GM18858 (cell line): ENCODE data around the gene KCNJ6.

Experiments used
- ATAC-seq: cut with Tn5 transposase; IDR thresholded peaks from one replicate; pipeline ENCODE4 v1.9.1; 2021; ENCODE audit not compliant: unreplicated experiment

KCNJ6 gene

DNA sequence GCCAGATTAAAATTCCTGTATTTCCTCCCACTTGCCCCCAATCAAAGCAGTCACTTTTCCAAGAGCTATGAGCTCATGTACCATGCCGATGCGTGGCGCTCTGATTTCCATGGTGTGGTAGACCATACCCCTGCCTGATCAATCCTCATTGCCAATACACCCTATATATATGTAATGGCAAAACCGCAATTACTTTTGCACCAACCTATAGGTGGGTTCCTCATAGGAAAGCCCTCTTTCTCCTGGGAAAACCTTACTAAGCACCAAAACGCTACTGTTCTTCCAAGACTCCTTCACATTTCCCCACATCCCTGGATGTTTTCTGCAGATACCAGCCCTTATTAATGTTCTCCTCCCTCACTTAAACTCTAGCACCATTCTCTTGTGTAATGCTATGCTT is 11.0 kb downstream of the KCNJ6 start:
- no peak for ATAC-seq

DNA sequence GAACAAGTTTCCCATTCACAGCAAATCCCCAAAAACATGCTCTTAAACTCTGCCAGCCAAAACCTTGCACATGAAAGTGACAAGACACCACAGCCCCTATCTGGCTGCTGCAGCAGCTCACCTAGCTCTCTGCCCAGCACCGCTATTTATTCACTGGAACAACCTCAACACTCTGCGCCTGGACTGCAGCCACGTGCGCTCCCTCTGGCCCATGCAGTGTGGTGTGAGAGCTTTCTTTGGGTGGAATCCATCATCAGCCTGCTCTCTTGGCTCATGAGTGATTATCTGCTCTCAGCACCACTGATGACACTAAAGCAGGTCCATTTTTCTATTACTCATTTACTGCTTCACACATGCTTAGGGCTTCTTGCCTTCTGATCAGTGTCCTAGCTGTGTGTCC is 11.4 kb downstream of the KCNJ6 start:
- ATAC-seq: no peak

DNA sequence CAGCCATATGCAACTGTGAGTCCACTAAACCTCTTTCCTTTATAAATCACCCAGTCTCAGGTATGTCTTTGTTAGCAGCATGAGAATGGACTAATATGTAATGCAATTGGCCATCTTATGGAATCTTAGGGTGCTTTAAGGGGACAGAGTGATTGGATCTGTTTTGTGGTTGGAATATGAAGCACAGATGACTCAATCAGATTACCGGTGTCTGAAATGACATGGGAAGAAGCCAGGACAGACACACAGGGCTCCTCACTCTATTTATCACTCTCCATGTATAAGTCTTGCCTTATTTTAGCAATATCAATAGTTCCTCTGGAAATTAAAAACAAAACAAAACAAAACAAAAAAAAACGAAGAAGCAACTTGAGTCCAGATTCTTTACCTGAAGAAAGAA is 12.9 kb downstream of the KCNJ6 start:
- no peak for ATAC-seq

DNA sequence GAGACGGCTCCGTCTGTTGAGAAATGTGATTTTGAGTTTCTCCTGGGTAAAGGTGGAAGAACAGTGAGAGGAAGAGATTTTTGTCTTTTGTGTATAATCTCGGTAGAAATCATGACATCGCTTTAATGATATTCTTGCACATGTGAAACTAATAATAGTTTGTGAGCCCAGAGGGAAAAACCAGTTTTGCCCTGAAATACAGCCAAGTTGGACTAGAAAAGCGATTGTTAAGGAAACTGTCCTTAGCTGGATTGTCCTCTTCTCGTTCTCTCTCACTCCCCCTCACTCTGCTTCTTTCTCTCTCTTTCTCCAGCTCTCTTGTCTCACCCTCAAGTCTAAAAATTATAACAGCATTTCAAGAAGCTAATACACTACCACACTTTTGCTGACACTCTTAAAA is 17.1 kb downstream of the KCNJ6 start:
- ATAC-seq: no peak

DNA sequence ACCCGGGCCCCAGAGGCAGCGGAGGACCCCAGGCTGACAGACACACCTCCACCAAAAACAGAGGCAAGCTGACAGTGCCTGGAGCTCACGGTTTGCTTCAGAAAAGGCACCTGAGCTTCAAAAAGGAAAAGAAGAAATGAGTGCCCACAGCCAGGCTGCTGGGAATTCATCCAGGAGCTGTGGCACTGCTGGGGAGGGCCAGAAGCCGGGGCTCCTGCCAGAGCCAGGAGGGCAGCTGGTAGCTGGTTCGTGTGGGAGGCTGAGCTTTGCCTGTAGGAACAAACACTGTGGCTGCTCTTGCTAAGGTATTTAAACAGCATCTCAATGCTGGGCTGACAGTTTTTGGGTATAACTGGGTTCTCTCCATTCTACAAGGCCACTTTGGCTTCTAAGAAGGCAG is 19.5 kb downstream of the KCNJ6 start:
- no peak for ATAC-seq

DNA sequence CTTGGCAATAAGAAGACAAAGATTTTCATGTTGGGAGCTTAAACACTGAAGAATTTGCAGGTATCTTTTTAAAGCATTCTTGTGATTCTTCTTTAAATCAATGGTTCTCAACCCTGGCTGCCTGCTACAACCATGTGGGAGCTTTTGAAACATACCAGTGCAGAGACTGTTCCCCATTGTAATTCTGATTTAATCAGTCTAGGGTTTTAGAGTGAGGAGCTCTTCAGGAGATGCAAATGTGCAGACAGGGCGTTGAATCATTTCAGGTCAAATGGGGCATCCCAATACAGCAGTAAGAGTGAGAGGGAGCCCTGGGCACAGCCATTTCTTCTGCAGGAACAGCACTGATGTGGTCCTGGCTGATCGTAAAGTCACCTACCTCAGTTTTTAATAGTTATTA is 24.3 kb downstream of the KCNJ6 start:
- ATAC-seq: no peak

DNA sequence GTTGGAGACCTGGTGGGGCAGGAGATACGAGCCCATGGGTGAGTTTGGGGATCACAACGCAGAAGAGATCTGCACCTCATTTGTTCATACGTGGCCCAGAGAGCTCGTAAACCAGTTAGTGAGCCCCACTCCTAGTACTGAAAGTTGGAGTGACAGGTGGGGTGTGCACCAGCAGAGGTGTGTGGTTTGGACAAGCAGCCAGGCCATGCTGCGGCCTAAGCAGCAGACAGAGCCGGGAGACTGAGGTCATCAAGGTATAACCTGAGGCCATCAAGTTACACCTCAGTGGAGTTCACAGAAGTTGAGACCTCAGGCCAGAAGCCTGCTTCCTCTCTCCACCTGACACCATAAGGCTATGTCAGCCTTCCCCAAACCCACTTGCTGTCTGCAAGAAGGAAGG is 27.6 kb downstream of the KCNJ6 start:
- ATAC-seq: no peak

DNA sequence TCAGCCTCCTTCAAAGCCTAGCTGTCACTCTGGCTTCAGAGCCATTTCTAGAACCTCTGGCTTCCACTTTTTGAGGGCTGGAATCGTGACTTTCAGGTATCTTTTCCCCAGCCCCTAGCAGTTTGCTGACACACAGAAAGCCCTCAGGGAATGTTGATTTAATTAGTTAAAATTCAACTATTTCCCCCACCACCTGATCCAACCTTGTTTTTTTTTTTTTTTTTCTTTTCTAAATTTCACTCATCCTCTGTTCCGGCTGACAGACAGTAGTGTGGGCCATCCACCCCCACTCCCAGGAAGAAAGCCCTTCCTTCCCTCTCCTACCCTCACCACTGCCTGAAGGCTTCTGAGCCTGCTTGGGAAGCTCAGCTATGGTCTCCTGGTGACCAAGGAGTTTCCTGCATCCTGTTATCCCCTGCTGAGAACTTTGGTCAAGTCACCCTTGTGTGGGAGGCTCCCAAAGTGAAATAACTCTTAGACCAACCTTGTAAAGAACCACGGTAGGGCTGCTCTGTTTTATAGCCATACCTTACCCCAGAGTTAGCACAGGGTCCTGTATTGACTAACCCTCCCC is 29.4 kb downstream of the KCNJ6 start:
- no peak for ATAC-seq

DNA sequence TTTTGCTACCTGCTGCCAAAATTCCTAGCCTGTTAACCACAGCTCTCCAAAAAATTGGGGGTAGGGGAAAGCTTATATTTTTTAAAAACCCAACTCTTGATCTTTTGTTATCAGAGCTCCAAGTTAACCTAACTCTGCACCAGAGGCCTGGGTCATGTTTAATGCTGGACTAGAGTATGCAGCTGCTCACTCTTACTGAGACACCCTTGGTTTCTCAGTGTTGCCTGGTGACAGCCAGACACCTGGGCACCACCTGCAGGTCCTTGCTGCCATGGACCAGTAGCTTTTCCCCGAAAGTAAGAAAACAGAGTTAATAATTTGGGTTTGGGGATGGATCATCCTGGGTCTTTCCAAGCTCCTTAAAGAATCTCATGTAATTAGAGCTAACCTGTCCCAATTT is 30.1 kb downstream of the KCNJ6 start:
- no peak for ATAC-seq

DNA sequence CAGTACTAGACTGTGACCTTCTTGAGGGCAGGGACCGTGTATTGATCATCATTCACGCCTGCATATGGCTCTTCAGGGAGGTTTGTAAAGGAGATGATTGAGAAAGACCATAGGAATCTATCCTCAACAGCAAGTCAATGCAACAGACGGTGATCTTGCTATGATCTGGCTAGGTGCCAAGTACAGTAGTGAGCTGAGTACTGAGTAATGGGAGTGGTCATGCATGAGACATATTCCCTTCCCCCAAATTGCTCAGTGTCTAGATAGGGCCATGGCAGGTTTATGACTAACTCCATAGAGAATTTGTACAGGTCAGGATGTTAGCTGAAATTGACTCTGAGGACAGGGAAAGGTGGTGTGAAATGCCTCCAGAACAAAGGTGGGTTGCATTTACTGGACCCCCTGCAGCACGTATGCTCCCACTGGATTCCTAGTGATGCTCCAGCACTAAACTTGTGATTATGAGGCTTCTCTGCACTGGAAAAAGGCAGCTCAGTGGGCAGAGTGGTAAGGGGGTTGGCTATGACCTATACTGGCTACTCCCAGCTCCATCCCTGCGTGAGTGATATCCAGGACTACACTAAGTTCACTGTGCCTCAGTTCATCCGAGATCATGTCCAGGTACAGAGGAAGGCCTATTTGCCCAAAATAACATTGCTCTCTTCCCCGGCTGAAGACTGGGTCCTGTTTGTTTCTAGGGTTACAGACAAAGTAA is 37.2 kb downstream of the KCNJ6 start:
- ATAC-seq: no peak

DNA sequence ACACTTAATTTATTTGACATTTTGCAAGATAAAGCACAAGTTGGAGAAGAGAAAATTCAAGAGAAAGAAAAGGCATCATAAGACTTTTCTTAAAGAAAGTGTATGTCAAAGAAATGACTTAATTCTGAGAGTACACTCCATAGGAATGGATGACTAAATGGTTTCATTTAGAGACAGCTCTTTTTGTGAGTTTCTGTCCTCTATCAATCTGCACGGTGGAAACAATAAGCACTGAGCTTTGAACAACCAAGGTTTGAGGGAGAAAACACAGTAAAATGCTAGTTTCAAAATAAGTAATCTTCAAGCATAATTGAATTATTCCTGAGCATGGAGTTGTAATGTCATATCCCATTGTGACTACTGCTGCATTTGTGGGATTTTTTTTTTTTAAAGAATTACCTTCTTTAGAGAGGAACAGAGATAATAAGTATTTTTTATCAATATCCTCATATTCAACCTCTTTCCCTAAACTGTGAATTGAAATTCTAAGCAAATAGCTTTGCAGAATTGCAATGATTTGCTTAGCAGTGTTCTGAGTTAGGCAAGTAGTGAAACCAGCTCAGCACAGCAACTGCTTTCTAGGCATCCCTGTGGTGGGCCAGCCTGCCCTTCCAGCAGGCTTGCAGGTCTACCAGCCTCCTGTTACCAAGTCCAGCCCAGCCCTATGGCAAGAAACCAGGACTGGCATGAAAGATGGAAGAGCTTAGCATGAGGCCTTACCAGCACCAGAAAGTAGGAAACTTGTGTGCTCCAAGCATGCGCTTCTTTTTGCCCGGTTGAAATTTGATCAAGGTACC is 38.2 kb downstream of the KCNJ6 start:
- no peak for ATAC-seq

DNA sequence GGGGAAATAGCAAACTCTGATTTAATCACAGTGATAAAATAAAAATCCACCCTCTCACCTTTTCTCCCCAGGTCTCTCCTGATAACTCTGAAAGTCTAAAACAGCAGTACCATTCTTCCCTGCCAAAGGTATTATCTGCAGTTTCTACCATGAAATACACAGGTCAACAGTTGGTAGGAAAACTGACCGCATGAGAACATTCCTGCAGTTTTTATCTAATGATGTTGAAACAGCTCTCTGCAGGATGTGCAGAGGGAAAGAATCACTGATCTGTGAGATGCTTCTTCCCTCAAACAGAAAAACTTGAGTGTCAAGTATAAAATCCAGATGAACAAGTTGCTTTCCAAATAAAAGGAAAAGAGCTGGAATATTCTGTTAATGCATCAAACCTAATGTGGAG is 39.1 kb downstream of the KCNJ6 start:
- ATAC-seq: no peak

DNA sequence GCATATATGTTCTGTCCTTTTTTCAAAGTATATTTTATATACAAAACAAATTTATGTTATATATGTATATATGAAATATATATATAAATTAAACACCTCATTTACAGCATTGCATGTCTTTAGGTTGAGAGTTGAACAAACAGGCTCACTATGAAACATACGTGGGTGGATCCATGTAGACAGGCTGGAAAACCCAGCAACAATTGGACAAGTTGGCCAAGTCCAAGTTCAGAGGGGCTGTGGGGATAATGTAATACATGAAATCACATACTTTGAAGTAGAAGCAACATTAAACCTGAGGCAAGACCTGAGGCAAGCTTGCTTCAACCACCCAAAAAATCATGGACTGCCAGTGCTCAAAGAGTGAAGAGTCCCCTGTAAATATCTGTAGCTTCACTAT is 39.7 kb downstream of the KCNJ6 start:
- no peak for ATAC-seq

DNA sequence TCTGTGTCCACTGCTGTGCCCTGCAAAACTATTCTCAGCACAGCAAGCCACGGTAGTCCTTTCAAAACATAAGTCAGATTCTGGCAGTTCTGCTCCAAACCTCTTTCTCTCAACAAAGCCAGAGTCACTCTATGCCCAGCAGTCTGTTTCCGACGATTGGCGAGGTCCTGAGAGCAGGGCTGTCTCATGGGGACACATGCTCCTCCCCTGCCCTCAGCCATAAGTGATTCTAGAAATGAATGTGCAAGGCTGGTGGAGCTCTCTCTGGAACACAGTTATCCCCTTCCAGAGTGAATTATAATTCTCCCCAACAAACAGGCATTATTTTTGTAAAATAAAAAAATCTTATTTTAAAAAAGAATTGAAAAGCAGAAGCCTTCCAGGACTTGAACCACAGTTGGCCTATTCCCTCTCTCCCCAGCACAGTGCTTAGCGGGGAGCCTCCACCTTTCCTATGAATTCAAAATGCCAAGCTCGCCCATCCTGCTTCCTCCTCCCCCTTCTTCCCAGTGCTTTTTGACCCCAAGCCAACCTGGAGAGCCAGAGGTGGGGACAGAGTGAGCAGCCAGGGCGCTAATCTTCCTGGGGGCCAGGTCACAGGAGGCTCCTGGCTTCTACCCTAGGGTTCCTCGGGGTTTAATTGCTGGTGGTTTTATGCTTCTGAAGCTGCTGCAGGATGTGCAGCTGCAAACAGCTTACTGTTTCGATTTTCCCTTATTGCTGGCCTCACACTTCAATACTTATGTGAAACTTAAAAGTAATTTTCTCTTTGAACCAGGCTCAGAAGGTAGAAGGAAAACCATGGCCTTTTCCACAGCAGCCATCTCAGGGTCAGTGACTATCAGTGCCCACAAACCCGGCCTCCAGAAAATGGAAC is 41.1 kb downstream of the KCNJ6 start:
- no peak for ATAC-seq

DNA sequence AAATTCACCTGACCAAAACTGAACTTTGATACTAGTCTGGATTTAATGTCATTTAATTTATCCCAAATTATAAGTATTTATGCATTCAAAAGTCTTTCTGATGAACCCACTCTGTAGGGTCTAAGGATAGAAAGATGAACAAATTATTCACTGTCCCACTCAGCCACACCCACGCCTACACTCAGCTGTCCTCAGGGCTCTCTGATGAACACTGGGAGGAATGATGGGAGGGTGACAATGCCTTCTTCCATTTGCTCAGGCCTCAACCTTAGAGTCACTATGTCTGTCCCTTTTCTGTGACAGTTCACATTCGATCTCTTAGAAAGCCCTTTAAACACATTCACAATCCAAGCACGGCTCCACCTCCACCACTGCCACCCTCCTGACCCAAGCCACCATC is 41.8 kb downstream of the KCNJ6 start:
- no peak for ATAC-seq

DNA sequence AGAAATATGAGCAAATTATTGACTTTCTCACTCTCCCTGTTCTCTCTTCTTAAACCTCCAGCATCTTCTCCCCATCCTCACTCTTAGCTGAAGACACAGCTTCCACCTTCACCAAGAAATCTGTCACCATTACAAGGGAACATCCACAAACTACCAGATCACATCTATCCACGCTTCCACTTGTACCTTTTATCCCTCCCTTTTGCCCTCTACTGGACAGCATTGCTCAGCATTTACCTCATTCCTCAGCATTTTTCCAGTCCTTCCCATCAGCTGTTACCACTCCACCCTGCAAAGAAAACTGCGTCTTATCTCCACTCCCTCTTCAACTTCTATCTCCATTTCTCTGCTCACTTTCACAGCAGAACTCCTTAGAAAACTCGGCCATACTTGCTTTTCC is 42.6 kb downstream of the KCNJ6 start:
- ATAC-seq: no peak

DNA sequence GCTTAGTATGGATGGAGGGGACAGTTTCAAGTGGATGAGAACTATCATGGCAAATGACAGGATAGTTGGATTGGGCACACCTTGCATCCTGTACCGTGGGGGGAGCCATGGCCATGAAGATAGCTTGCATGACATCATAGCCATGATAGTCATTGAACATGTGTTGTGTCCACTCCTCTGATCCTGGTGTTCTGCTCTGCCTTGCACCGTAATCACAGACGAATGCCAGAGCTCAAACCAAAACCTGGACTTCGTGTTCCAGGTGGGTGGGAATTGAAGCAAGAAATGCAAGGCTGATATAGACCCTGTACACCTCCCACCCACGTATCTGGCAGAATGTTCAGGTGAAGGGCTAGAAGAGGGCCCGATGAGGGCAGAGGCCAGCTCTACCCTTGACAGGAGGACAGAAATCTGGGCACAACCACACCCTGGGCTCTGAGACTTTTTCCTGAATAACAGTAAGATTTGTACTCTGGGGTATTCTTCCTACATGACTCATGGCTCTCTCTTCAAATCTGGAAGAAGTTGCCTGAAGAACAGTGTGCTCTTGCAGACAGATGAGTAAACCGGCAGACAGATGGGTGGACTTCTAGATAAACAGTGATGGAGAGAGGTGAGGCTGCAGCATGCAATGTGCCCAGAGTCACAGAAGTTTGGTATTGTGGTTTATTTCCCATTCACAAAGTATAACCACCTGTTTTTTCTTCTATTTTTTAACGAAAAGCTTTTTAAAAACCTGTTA is 45.0 kb downstream of the KCNJ6 start:
- no peak for ATAC-seq

DNA sequence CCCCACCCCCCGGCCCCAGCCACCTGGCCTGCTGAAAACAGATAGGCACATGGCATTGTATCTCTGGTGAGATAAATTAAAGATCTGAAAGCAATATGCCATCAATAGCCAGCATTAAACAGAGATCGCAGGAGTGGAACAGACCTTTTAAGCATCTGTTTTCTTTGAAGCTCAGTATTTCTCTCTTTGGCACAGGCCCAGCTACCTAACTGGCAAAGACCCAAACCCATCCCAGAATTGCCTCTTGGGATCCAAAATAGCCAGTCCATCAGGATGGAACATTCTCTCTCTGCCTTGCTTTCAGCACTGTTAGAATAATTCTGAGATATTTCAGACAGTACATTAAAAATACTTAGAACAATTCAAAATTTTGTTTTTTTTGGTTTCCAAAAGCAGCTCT is 46.0 kb downstream of the KCNJ6 start:
- ATAC-seq: no peak

DNA sequence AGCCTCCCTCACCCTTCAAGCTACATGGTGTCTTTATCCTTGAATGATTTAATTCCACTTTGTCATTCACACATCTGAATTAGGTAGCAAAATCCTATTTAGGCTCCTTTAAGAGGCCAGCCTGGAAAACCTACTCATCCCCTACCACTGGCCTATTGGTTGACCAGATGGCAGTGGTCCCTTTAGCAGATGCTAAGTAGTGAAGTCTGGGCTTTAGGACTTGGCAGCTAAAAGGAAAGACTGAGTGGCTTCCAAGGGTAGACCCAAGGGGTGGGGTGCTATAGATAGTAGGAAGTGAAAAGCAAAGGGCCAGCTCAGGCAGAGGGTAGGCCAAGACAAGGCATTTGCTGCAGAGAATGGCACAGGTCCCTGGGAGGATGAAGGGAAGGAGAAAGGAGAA is 46.6 kb downstream of the KCNJ6 start:
- ATAC-seq: no peak

DNA sequence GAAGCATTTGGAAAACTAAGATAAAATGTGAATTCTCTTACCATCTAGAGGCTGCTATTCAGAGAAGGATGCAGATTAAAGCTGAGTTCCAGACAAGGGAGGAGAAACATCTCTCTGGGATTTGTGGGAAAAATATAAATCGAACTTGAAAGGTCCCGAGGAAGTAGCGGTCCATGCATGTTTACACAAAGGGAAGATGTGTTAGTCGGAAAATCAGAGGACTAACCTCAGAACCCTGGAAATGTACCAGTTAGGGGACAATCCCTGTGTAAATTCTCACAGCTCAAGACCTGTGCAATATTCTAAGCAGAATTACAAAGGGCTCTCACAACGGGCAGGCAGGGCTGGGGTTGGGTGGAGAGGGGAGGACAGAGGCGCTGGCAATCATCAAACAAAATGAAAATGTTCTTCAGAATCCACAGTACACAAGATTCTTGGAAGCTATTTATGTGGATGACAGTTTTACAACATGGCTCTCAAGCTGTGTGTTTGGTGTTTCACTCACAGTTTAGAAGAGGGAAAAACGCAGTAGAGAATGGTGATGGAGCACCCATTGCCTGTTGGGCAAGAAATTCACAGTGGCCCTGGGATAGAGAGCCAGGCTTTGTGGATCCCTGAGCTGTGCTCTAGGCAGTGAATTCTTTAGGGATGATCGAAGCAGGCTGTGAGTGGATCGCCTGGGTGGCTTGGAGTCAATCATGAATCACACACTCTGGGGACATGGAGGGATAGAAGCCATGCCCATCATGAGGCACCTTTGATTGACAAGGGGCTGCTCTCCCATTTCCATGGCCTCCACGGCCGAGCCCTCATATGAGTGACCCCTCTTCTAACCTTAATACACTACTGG is 47.6 kb downstream of the KCNJ6 start:
- no peak for ATAC-seq
